ENCODE data around the gene ABLIM3.

ABLIM3 gene

GRCh38 chr5:149201121-149201637, 59.9 kb downstream of the ABLIM3 start:
- no peak for TF ChIP-seq CTCF (IDR thresholded peaks at IDR 0.05)

DNA sequence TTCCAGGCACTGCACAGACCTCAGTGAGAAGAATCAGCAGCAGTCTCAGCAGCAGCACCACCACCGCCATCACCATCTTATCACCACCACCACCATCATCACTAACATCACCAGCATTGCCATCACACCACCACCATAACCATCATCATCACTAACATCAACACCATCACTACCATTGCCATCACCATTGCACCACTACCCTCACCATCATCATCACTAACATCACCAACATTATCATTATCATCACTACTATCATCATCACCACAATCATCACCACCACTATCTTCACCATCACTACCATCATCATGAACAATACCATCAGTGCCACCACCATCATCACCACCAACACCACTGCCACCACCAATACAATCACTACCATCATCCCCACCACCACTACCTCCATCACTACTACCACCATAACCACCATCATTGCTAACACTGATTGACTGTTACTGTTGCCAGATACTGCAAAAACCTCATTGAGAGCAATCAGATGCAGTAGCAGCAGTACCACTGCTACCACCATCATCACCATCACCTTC, 61.7 kb downstream of the ABLIM3 start:
- no peak for TF ChIP-seq CTCF (IDR thresholded peaks at IDR 0.05)

- TF ChIP-seq CTCF (IDR thresholded peaks at IDR 0.05) = no peak
Measured at GRCh38 chr5:149203921-149204441, 62.7 kb downstream of the ABLIM3 start.

GRCh38 chr5:149205625-149206523, 64.6 kb downstream of the ABLIM3 start:
- no peak for TF ChIP-seq CTCF (IDR thresholded peaks at IDR 0.05)

DNA sequence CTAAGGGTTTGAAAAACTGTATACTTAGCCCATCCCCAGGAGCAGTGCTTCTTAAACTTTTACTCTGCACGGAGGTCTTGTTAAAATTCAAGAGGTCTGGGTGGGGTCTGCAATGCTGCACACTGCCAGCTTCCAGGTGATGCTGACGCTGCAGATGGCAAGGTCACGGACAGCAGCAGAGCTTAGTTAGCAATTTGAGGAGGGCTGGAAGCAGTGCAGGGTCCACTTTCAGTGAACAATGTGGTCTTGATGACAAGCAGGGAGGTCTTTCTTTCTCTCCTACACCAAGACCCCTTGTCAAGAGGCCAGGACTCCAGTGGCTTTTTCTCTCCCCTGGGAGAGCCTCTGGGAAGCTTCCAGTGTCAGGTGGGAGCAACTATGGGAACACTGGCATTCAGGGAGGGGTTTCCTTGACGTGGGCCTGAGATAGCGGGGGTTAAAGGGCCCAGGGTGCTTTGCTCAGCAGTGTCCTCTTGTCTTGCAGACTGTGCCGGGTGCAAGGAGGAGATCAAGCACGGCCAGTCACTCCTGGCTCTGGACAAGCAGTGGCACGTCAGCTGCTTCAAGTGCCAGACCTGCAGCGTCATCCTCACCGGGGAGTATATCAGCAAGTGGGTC, 65.3 kb downstream of the ABLIM3 start:
- TF ChIP-seq CTCF (IDR thresholded peaks at IDR 0.05) = no peak

- TF ChIP-seq CTCF (IDR thresholded peaks at IDR 0.05) = no peak
Measured at GRCh38 chr5:149207831-149208230, 66.5 kb downstream of the ABLIM3 start.

DNA sequence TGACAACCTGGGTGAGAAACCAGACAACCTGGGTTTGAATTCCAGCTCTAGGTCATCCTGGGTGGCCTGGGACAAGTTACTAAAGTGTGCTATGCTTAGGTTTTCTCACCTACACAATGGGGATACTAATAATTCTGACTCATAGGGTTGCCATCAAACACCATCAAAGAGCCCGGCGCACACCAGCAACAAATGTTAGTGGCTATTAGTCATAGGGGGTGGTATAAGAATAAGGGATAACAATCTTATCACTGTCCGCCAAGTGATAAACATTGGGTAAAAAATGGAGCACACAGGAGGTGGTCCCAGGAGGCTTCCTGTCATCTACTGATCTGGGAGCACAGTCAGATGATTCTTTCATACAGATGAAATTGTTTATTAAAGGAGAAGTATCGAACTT, 68.9 kb downstream of the ABLIM3 start:
- TF ChIP-seq CTCF (IDR thresholded peaks at IDR 0.05) = no peak

Measured in LNCAP (cell line).